Measurements from ENCODE around the gene UNC50.

Gene UNC50

DNA sequence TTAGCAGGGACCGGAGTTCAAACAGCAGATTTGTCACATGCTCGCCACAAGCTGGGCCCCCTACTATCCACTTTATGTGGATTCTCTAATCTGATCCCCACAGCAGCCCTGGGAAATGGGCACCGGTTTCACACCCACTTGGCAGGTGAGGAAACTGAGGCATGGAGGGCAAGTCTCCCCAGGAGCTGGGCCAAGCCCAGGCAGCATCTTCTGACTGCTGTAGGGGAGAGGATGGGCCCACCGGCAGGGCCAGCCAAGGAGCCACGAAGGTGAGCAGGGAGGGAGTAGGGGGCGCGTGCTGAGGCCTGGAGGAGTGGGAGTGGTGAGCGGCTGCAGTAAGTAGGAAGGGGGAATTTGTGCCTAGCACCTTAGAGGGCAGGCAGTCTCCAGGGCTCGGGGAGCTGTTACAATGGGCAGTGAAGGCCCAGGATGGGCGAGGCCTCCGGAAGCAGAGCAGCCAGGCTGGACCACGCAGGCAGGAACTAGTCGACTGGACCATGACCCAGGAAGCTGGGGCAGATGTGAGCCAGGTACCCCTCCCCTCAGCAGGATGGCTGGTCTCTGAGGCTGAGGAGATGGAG is 37.2 kb upstream of the UNC50 start:
- TF ChIP-seq POLR2AphosphoS5 (IDR thresholded peaks at IDR 0.05; ENCODE audit: low read depth, low read length) (no peak), TAF1 (IDR thresholded peaks at IDR 0.05; ENCODE audit: borderline replicate concordance, insufficient read depth, low read length) (no peak), FOXP2 (optimal IDR thresholded peaks at IDR 0.05; ENCODE audit: borderline replicate concordance, extremely low read depth, extremely low read length, insufficient read depth) (no peak), SIN3A (IDR thresholded peaks at IDR 0.05; ENCODE audit: borderline replicate concordance, insufficient read depth, low read length) (no peak)
- TF ChIP-seq, protein P1, sequence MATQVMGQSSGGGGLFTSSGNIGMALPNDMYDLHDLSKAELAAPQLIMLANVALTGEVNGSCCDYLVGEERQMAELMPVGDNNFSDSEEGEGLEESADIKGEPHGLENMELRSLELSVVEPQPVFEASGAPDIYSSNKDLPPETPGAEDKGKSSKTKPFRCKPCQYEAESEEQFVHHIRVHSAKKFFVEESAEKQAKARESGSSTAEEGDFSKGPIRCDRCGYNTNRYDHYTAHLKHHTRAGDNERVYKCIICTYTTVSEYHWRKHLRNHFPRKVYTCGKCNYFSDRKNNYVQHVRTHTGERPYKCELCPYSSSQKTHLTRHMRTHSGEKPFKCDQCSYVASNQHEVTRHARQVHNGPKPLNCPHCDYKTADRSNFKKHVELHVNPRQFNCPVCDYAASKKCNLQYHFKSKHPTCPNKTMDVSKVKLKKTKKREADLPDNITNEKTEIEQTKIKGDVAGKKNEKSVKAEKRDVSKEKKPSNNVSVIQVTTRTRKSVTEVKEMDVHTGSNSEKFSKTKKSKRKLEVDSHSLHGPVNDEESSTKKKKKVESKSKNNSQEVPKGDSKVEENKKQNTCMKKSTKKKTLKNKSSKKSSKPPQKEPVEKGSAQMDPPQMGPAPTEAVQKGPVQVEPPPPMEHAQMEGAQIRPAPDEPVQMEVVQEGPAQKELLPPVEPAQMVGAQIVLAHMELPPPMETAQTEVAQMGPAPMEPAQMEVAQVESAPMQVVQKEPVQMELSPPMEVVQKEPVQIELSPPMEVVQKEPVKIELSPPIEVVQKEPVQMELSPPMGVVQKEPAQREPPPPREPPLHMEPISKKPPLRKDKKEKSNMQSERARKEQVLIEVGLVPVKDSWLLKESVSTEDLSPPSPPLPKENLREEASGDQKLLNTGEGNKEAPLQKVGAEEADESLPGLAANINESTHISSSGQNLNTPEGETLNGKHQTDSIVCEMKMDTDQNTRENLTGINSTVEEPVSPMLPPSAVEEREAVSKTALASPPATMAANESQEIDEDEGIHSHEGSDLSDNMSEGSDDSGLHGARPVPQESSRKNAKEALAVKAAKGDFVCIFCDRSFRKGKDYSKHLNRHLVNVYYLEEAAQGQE (IDR thresholded peaks at IDR 0.05; ENCODE audit: insufficient read depth in 1 of 2, low read depth in 2 of 2, low read length in 2 of 2), result no peak

DNA sequence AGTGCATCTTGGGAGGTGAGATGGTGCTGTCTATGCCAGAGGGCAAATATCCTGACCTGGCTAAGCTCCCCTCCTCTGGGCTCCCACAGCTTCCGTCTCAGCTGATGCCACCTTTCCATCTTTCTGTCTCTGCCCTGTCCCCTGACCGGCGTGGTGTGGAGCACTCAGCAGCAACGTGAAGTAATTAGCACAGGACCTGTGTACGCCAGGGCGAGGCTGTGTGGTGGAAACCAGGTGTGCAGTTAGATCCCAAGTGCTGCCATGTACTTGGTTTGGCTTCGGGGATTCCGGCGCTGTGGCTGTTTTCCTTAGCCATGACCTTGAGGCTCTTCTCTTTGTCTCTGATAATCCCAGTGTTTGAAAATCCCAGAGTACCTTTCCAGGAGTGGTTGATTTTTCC is 36.6 kb upstream of the UNC50 start:
- TF ChIP-seq TAF1 (IDR thresholded peaks at IDR 0.05; ENCODE audit: borderline replicate concordance, insufficient read depth, low read length) (no peak), FOXP2 (optimal IDR thresholded peaks at IDR 0.05; ENCODE audit: borderline replicate concordance, extremely low read depth, extremely low read length, insufficient read depth) (no peak), SIN3A (IDR thresholded peaks at IDR 0.05; ENCODE audit: borderline replicate concordance, insufficient read depth, low read length) (no peak), POLR2AphosphoS5 (IDR thresholded peaks at IDR 0.05; ENCODE audit: low read depth, low read length) (no peak)
- TF ChIP-seq, protein P1 (IDR thresholded peaks at IDR 0.05; ENCODE audit: insufficient read depth in 1 of 2, low read depth in 2 of 2, low read length in 2 of 2), result no peak

DNA sequence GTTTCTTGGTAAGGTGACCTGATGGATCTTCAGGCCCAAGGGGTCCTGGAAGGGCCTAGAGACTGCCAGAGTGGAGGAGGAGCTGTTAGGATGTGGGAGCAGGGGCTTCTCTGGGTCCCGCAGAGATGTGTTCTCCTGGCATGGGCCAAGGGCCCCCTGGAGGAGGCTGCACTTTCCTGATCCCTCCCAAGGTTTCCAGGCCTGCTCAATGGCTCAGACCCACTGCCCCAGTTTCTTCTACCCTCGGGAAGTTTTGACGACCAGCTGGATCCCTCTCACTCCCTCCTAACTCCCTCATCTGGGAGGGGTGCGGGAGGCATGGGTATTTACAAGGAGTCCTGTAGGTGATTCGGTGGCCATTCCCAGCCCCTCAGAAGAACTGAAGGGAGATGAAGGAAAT is 36.2 kb upstream of the UNC50 start:
- TF ChIP-seq TAF1 (IDR thresholded peaks at IDR 0.05; ENCODE audit: borderline replicate concordance, insufficient read depth, low read length), result no peak
- TF ChIP-seq, protein P1 (IDR thresholded peaks at IDR 0.05; ENCODE audit: insufficient read depth in 1 of 2, low read depth in 2 of 2, low read length in 2 of 2), result no peak
- no peak for TF ChIP-seq SIN3A (IDR thresholded peaks at IDR 0.05; ENCODE audit: borderline replicate concordance, insufficient read depth, low read length)
- TF ChIP-seq FOXP2 (optimal IDR thresholded peaks at IDR 0.05; ENCODE audit: borderline replicate concordance, extremely low read depth, extremely low read length, insufficient read depth), result no peak
- no peak for TF ChIP-seq POLR2AphosphoS5 (IDR thresholded peaks at IDR 0.05; ENCODE audit: low read depth, low read length)

DNA sequence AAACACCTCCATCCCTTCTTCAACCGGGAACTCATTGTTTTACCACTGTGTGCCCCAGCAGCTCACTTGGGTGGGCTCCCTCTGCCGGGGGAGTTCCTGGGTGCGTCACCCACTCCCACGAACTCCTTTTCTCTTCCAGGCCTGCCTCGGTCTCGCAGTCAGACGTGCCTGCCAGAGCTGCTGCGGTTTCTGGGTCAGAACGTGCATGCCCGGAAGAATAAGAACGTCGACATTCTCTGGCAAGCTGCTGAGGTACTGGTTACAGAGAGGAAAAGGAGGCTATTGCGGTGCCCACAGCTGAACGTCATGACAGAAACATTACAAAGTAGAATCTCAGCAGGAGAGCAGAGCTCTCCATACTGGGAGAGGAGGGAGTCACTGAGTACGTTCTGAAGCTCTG is 35.7 kb upstream of the UNC50 start:
- no peak for TF ChIP-seq FOXP2 (optimal IDR thresholded peaks at IDR 0.05; ENCODE audit: borderline replicate concordance, extremely low read depth, extremely low read length, insufficient read depth)
- TF ChIP-seq TAF1 (IDR thresholded peaks at IDR 0.05; ENCODE audit: borderline replicate concordance, insufficient read depth, low read length), result no peak
- no peak for TF ChIP-seq SIN3A (IDR thresholded peaks at IDR 0.05; ENCODE audit: borderline replicate concordance, insufficient read depth, low read length)
- no peak for TF ChIP-seq POLR2AphosphoS5 (IDR thresholded peaks at IDR 0.05; ENCODE audit: low read depth, low read length)
- TF ChIP-seq, protein P1 (IDR thresholded peaks at IDR 0.05; ENCODE audit: insufficient read depth in 1 of 2, low read depth in 2 of 2, low read length in 2 of 2), result no peak
